Measurements from ENCODE around the gene AP2S1. TPM values are rescaled to one million over a fixed set of nuclear protein-coding genes. Genes with fewer than 3 reads are reported as not detected.

AP2S1 gene
- total RNA-seq, 120 experiments from 2014 or later, result 73.1 to 190 (median 146) TPM

Other genes starting within 250 kb of the AP2S1 start
- gene CALM3, start 249.5 kb downstream of the AP2S1 start, total RNA-seq, result 1,000 to 10,000 TPM in 107 of 120 experiments, 100 to 1,000 TPM in 13; 467 to 2,124 (median 1,470) TPM
- 1 to 10 TPM in 20 of 120 experiments, under 1 TPM in 69, not detected in 31; 0.19 to 2.5 (median 0.63) TPM for gene PTGIR, start 225.8 kb downstream of the AP2S1 start, total RNA-seq
- gene GNG8, start 214.6 kb downstream of the AP2S1 start, total RNA-seq, result 1 to 10 TPM in 43 of 120 experiments, not detected in 77; 3.1 to 9.9 (median 5.0) TPM
- 10 to 100 TPM; 57.1 to 95.2 (median 76.6) TPM for gene DACT3, start 189.7 kb downstream of the AP2S1 start, total RNA-seq
- gene PRKD2, start 133.7 kb downstream of the AP2S1 start, total RNA-seq, result 10 to 100 TPM in 104 of 120 experiments, 1 to 10 TPM in 16; 6.8 to 37.3 (median 13.5) TPM
- gene FKRP, start 104.8 kb downstream of the AP2S1 start, total RNA-seq, result 10 to 100 TPM; 18.2 to 45.4 (median 30.5) TPM
- gene STRN4, start 104.4 kb downstream of the AP2S1 start, total RNA-seq, result 100 to 1,000 TPM in 19 of 120 experiments, 10 to 100 TPM in 101; 69.7 to 119 (median 86.8) TPM
- gene SLC1A5, start 62.3 kb downstream of the AP2S1 start, total RNA-seq, result 10 to 100 TPM in 9 of 120 experiments, 1 to 10 TPM in 110, under 1 TPM in 1; 0.79 to 17.1 (median 4.6) TPM
- 100 to 1,000 TPM in 119 of 120 experiments, 10 to 100 TPM in 1; 91.6 to 219 (median 129) TPM for gene ARHGAP35, start 10.2 kb upstream of the AP2S1 start, total RNA-seq
- gene NPAS1, start 169.0 kb upstream of the AP2S1 start, total RNA-seq, result 10 to 100 TPM in 63 of 120 experiments, 1 to 10 TPM in 57; 3.1 to 17.8 (median 10.0) TPM
- 100 to 1,000 TPM in 7 of 120 experiments, 10 to 100 TPM in 113; 40.1 to 114 (median 78.7) TPM for gene TMEM160, start 197.8 kb upstream of the AP2S1 start, total RNA-seq